ENCODE measurements around the gene IDE. TPM values are rescaled to one million over a fixed set of nuclear protein-coding genes. Genes with fewer than 3 reads are reported as not detected.

Gene IDE
- total and polyA plus RNA-seq, 10 of the 15 experiments (the other 5 are each of a cell fraction or from before 2014, with no cell fraction given), result 11.6 to 54.5 (median 33.6) TPM

DNA sequence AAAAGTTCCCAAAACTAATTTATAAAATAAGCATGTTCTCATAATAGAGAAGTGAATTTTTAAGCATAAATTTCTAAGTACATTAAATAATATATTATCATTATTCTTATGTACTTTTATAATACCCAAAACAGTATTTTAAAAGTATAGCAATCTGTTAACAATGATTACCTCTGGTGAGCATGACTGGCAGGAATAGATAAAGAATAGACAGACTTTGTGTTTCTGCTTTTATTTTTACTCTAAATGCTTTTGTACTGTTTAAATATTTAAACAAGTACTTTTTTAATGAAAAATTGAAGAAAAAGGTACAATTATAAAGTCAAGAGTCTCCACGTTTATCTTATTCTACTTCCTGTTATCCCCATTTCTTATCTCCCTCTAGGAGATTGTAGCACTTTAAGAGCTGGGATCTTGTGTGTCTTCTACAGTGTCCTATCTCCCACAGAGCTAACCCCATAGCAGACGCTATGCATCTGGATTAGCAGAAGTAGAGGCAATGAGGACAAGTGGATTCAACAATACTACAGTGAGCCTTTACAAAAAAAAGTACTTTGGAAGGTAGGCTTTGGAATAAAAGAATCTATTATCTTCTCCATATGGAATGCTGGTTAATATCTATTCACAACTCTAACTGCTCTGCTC is 42.9 kb downstream of the IDE start:
- ATAC-seq, result no peak
- intact Hi-C loops (cut with micrococcal nuclease; ENCODE audit: unreplicated experiment), result no loop called here
- H3K79me2 ChIP-seq (ENCODE audit: control insufficient read depth, insufficient read depth, low read length), result no peaks in the 10 kb centered on the region
- no peak overlapping the region for H3K4me3 ChIP-seq
- no peak overlapping the region for H3K4me2 ChIP-seq (ENCODE audit: control insufficient read depth, insufficient read depth)
- no peaks in the 10 kb centered on the region for H3K9me3 ChIP-seq (replicated peaks; ENCODE audit: control insufficient read depth, insufficient read depth, low read length)
- H3K27me3 ChIP-seq (replicated peaks in 1 of 2; ENCODE audit: control insufficient read depth in 2 of 2, insufficient read depth in 2 of 2, low read length in 1 of 2), result no peaks in the 10 kb centered on the region
- POLR2A ChIA-PET, result no interaction called here
- no peak for DNase-seq (ENCODE audit: low read depth, low spot score)
- H4K20me1 ChIP-seq (ENCODE audit: control insufficient read depth, insufficient read depth), result no peaks in the 10 kb centered on the region
- in situ Hi-C loops (cut with MboI), result no loop called here
- WGBS (ENCODE audit: insufficient coverage, insufficient replicate concordance, low lambda C conversion rate, missing lambda C conversion rate), result 71% methylated on average over 2 of the region's 2 CpGs
- H3K9ac ChIP-seq (ENCODE audit: control insufficient read depth, insufficient read depth, low read length), result no peak overlapping the region
- CTCF ChIA-PET, result no interaction called here
- RAD21 ChIA-PET (ENCODE audit: unreplicated experiment), result no interaction called here
- FAIRE-seq, result no peak
- BruUV-seq (replicated peaks), result no TSS peak
- H2AFZ ChIP-seq (ENCODE audit: control insufficient read depth, low read depth, low read length), result no peak overlapping the region
- peaks cover 0 to 20% of the 10 kb centered on the region in 2 experiments; a peak in 2 of 4 replicates for H3K36me3 ChIP-seq (ENCODE audit: control insufficient read depth in 2 of 2, insufficient read depth in 2 of 2, low read length in 1 of 2)
- H3K4me1 ChIP-seq (ENCODE audit: control insufficient read depth, insufficient read depth, low read length), result no peaks in the 10 kb centered on the region
- SMC1A ChIA-PET (ENCODE audit: uncharacterized antibody, unreplicated experiment), result interaction anchor here (0.6 to 3.1 kb wide), 2 partner anchors 14 to 453 kb away, joined by 3 to 7 read pairs; no protein-coding TSS in a partner anchor
- no peak for TF ChIP-seq WRNIP1 (IDR thresholded peaks at IDR 0.05; ENCODE audit: borderline replicate concordance, low read depth, low read length)
- TF ChIP-seq, protein P1, sequence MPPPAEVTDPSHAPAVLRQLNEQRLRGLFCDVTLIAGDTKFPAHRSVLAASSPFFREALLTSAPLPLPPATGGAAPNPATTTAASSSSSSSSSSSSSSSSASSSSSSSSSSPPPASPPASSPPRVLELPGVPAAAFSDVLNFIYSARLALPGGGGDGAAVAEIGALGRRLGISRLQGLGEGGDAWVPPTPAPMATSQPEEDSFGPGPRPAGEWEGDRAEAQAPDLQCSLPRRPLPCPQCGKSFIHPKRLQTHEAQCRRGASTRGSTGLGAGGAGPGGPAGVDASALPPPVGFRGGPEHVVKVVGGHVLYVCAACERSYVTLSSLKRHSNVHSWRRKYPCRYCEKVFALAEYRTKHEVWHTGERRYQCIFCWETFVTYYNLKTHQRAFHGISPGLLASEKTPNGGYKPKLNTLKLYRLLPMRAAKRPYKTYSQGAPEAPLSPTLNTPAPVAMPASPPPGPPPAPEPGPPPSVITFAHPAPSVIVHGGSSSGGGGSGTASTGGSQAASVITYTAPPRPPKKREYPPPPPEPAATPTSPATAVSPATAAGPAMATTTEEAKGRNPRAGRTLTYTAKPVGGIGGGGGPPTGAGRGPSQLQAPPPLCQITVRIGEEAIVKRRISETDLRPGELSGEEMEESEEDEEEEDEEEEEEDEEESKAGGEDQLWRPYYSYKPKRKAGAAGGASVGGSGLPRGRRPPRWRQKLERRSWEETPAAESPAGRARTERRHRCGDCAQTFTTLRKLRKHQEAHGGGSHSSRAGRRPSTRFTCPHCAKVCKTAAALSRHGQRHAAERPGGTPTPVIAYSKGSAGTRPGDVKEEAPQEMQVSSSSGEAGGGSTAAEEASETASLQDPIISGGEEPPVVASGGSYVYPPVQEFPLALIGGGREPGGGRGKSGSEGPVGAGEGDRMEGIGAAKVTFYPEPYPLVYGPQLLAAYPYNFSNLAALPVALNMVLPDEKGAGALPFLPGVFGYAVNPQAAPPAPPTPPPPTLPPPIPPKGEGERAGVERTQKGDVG (CRISPR knock-in tag; IDR thresholded peaks at IDR 0.05), result no peak
- TF ChIP-seq, protein P2, sequence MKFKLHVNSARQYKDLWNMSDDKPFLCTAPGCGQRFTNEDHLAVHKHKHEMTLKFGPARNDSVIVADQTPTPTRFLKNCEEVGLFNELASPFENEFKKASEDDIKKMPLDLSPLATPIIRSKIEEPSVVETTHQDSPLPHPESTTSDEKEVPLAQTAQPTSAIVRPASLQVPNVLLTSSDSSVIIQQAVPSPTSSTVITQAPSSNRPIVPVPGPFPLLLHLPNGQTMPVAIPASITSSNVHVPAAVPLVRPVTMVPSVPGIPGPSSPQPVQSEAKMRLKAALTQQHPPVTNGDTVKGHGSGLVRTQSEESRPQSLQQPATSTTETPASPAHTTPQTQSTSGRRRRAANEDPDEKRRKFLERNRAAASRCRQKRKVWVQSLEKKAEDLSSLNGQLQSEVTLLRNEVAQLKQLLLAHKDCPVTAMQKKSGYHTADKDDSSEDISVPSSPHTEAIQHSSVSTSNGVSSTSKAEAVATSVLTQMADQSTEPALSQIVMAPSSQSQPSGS (IDR thresholded peaks at IDR 0.05; ENCODE audit: low read length), result no peak
- TF ChIP-seq, protein P3, sequence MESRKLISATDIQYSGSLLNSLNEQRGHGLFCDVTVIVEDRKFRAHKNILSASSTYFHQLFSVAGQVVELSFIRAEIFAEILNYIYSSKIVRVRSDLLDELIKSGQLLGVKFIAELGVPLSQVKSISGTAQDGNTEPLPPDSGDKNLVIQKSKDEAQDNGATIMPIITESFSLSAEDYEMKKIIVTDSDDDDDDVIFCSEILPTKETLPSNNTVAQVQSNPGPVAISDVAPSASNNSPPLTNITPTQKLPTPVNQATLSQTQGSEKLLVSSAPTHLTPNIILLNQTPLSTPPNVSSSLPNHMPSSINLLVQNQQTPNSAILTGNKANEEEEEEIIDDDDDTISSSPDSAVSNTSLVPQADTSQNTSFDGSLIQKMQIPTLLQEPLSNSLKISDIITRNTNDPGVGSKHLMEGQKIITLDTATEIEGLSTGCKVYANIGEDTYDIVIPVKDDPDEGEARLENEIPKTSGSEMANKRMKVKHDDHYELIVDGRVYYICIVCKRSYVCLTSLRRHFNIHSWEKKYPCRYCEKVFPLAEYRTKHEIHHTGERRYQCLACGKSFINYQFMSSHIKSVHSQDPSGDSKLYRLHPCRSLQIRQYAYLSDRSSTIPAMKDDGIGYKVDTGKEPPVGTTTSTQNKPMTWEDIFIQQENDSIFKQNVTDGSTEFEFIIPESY (IDR thresholded peaks at IDR 0.05), result no peak
- no peak for TF ChIP-seq MYC (IDR thresholded peaks at IDR 0.05; ENCODE audit: insufficient read depth, insufficient read length, insufficient replicate concordance, low read length, severe bottlenecking)
- H3K27ac ChIP-seq (ENCODE audit: control insufficient read depth, insufficient read depth), result no peak overlapping the region

Data from GM12878 (cell line).